ENCODE data around the gene NDFIP2.
"Not testable (repeated sequence)": the region's sequence is repeated elsewhere in the genome, so short reads cannot be mapped to it uniquely, and the experiment has no call there.

Gene NDFIP2

GRCh38 chr13:79589603-79590393 is 108.8 kb downstream of the NDFIP2 start:
- no peak for DNase-seq (ENCODE audit: low read depth in 1 of 2, low spot score in 1 of 2)

- no peak for DNase-seq (ENCODE audit: low read depth in 1 of 2, low spot score in 1 of 2)
Measured at GRCh38 chr13:79590394-79590676, 109.4 kb downstream of the NDFIP2 start.

DNA sequence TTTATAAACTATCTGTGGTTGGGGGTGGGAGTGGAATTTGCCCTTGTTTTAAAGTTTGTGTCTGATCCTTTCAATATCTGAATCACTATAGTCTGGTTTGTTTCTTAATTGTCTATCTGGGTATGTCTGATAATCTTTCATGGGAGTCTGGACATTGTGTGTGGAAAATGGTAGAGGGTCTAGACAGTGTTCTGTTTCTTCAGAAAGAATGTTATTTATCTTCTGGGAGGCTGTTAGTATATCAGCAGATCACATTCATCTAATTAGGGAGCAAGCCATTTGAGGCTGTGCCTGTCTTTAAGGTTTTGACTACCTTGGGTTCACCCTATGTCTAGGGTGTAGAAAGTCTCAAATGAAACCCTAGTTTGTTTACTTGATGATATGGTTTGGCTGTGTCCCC is 110.5 kb downstream of the NDFIP2 start:
- DNase-seq (ENCODE audit: low read depth in 1 of 2, low spot score in 1 of 2): no peak

GRCh38 chr13:79593121-79593520 is 112.2 kb downstream of the NDFIP2 start:
- no peak for DNase-seq (ENCODE audit: low read depth in 1 of 2, low spot score in 1 of 2)

DNA sequence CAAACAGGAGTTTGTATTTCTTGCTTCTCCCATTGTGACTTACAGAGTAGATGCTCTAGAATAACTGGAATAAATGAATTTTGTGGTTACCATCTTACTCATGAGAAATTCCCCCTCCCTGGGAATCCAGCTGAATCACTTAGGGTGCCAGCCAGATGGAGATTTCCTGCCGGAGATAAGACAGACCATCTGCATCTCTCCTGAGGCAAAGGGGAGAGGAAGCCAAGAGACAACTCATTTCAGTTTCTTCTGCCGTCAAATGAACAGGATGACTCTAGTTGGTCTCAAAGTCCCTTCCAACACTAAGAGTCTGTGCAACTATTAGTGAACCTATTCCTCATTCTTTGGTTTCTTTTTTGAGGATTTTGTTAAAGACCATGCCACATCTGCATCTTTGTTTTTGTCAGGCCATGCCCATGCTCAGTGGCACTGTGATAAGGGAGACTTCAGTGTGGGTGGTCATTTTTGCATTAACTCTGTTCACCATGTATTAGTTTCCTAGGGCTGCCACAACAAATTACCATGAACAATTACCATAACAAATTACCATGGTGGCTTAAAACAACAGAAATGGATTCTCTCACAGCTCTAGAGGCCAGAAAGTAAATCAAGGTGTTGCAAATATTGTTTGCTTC is 112.8 kb downstream of the NDFIP2 start:
- no peak for DNase-seq (ENCODE audit: low read depth in 1 of 2, low spot score in 1 of 2)

DNA sequence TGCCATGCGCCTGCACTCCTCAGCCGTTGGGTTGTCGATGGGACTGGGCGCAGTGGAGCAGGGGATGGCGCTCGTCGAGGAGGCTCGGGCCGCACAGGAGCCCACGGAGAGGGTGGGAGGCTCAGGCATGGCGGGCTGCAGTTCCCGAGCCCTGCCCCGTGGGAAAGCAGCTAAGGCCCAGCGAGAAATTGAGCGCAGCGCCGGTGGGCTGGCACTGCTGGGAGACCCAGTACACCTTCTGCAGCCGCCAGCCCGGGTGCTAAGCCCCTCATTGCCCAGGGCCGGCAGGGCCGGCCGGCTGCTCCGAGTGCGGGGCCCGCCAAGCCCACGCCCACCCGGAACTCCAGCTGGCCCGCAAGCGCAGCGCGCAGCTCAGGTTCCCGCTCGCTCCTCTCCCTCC is 119.2 kb downstream of the NDFIP2 start:
- not testable (repeated sequence) for DNase-seq (ENCODE audit: low read depth in 1 of 2, low spot score in 1 of 2)

GRCh38 chr13:79602936-79603335 is 122.0 kb downstream of the NDFIP2 start:
- no peak for DNase-seq (ENCODE audit: low read depth in 1 of 2, low spot score in 1 of 2)

DNA sequence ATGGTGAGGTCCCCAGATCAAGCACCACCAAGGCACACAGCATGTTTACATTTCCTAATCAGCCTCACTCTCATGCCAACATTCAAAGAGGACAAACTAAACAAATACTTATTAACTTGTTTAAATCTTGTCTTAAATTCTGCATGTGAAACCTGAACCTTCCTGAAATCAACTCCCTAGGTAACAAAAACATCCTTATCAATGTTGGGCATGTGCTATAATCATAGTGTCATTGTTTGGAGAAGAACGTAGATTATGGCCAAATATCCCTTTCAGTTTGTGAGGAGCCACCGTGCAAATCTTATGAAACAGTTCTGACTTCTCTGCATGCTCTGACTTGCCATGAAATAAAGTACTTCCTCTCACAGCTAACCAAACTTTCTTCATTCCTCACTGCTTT is 123.8 kb downstream of the NDFIP2 start:
- DNase-seq (ENCODE audit: low read depth in 1 of 2, low spot score in 1 of 2): no peak

Measured in activated T-helper 1 cell treated with anti-CD3 and anti-CD28 coated beads, Interleukin-2, amount 50 U/mL, for 16 hours (primary cell).